Skeletal muscle tissue (tissue), 4 donors: ENCODE results near the gene B3GNT4. TPM values are rescaled to one million over a fixed set of nuclear protein-coding genes. Genes with fewer than 3 reads are reported as not detected.
A peak's percentile ranks its signal among the peaks of the same experiment; 100 is the strongest.
"Not testable (repeated sequence)": the region's sequence is repeated elsewhere in the genome, so short reads cannot be mapped to it uniquely, and the experiment has no call there.

Experiments
- H3K27ac ChIP-seq: one replicate; pipeline ENCODE4 v1.7.0; 2013; ENCODE audit warnings: mild to moderate bottlenecking, low read depth, low read length, inconsistent platforms
- H3K27me3 ChIP-seq, 3 donors: one replicate each; pipeline ENCODE4 v1.7.0; 2013; ENCODE audit warnings: low read length in 3 of 3; ENCODE audit not compliant: control insufficient read depth in 3 of 3, insufficient read depth in 3 of 3
- H3K36me3 ChIP-seq, 3 donors: one replicate each; pipeline ENCODE4 v1.7.0; 2013; ENCODE audit warnings: low read length in 3 of 3; ENCODE audit not compliant: control insufficient read depth in 3 of 3, insufficient read depth in 3 of 3
- H3K4me1 ChIP-seq, 3 donors: one replicate each; pipeline ENCODE4 v1.7.0; 2013; ENCODE audit warnings: low read length in 3 of 3, mild to moderate bottlenecking in 3 of 3; ENCODE audit not compliant: control insufficient read depth in 3 of 3, insufficient read depth in 3 of 3
- H3K4me3 ChIP-seq, 3 donors: one replicate each; pipeline ENCODE4 v1.7.0; 2013; ENCODE audit warnings: low read length in 3 of 3
- H3K9ac ChIP-seq, 3 donors: one replicate each; pipeline ENCODE4 v1.7.0; 2013; ENCODE audit warnings: low read length in 3 of 3, mild to moderate bottlenecking in 3 of 3, moderate library complexity in 2 of 3, low read depth in 1 of 3
- H3K9me3 ChIP-seq, 3 donors: one replicate each; pipeline ENCODE4 v1.7.0; 2013; ENCODE audit warnings: low read length in 3 of 3; ENCODE audit not compliant: control insufficient read depth in 3 of 3
- total RNA-seq: library from RNA; depleted of rRNA; stranded (reverse); fragments of >200 nt; gene quantifications from one replicate; pipeline ENCODE4 v1.2.3, GENCODE V29; 2014
- donor health status: Osteomylitis.

Gene B3GNT4
- total RNA-seq, 1 donor from 2014 or later = not detected

- Histone ChIP-seq H3K27ac (no peak overlapping the region), H3K9ac (no peak overlapping the region), H3K27me3 (no peaks in the 10 kb centered on the region), H3K4me1 (no peaks in the 10 kb centered on the region), H3K4me3 (no peak overlapping the region), H3K9me3 (no peaks in the 10 kb centered on the region), H3K36me3 (peaks cover 24 to 48% (median 37%) of the 10 kb centered on the region in 3 donors)
Measured at GRCh38 chr12:122235741-122236140, 32.2 kb downstream of the B3GNT4 start.

- Histone ChIP-seq H3K36me3 (peaks cover 20 to 35% (median 25%) of the 10 kb centered on the region in 3 donors), H3K4me1 (no peaks in the 10 kb centered on the region), H3K4me3 (no peak overlapping the region), H3K9ac (no peak overlapping the region), H3K27ac (no peak overlapping the region), H3K27me3 (no peaks in the 10 kb centered on the region), H3K9me3 (no peaks in the 10 kb centered on the region)
Measured at GRCh38 chr12:122238861-122239260, 35.4 kb downstream of the B3GNT4 start.

GRCh38 chr12:122243965-122244364 is 40.5 kb downstream of the B3GNT4 start:
- Histone ChIP-seq H3K27me3 (no peaks in the 10 kb centered on the region), H3K9me3 (no peaks in the 10 kb centered on the region), H3K36me3 (peaks cover 13 to 25% (median 18%) of the 10 kb centered on the region in 3 donors), H3K27ac (no peak overlapping the region), H3K4me3 (no peak overlapping the region), H3K9ac (no peak overlapping the region), H3K4me1 (no peaks in the 10 kb centered on the region)

GRCh38 chr12:122244565-122245371 is 41.3 kb downstream of the B3GNT4 start:
- Histone ChIP-seq H3K4me3 (no peak overlapping the region), H3K27ac (no peak overlapping the region), H3K27me3 (no peaks in the 10 kb centered on the region), H3K4me1 (peaks cover 0 to under 1% (median 0%) of the 10 kb centered on the region in 3 donors), H3K36me3 (peaks cover 13 to 31% (median 21%) of the 10 kb centered on the region in 3 donors), H3K9me3 (no peaks in the 10 kb centered on the region), H3K9ac (no peak overlapping the region)

GRCh38 chr12:122245553-122245952 is 42.0 kb downstream of the B3GNT4 start:
- Histone ChIP-seq H3K4me3 (no peak overlapping the region), H3K27ac (no peak overlapping the region)

DNA sequence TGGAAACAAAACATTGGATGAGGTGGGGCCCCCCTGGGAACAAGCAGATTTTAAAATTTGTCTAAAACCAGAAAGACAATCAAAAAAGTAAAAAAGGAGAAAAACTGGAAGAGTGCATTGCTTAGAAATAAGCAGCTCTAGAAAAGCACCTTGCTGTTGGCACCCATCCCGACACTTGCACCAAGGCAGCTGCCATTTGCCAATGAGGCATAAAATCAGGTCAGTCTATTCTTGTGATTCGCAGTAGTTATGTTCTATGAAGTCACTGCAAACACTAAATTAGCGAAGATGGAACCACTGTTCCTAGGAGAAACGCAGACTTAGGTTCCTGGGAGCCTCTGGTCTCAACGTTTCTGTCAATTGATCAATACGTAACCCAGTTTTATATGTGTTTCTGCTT is 46.5 kb downstream of the B3GNT4 start:
- peaks cover 4 to 19% (median 16%) of the 10 kb centered on the region in 3 donors for H3K36me3 ChIP-seq

More at GRCh38 chr12:122245553-122245952, 42.0 kb downstream of the B3GNT4 start:
- H3K9ac ChIP-seq = no peak overlapping the region
- peaks cover 0 to 7% (median 4%) of the 10 kb centered on the region in 3 donors for H3K4me1 ChIP-seq
- peaks cover 13 to 37% (median 25%) of the 10 kb centered on the region in 3 donors for H3K36me3 ChIP-seq
- no peaks in the 10 kb centered on the region for H3K27me3 ChIP-seq
- no peaks in the 10 kb centered on the region for H3K9me3 ChIP-seq

GRCh38 chr12:122250536-122250935 is 47.0 kb downstream of the B3GNT4 start:
- H3K9ac ChIP-seq = no peak overlapping the region
- peaks cover 0 to 7% (median 4%) of the 10 kb centered on the region in 3 donors for H3K4me1 ChIP-seq
- no peak overlapping the region for H3K4me3 ChIP-seq
- H3K9me3 ChIP-seq = no peaks in the 10 kb centered on the region
- peaks cover 4 to 19% (median 16%) of the 10 kb centered on the region in 3 donors for H3K36me3 ChIP-seq
- no peaks in the 10 kb centered on the region for H3K27me3 ChIP-seq
- no peak overlapping the region for H3K27ac ChIP-seq

More for the DNA sequence above, 46.5 kb downstream of the B3GNT4 start:
- H3K9ac ChIP-seq = peak overlapping the region in 1 of 3 donors; percentile 15
- no peak overlapping the region for H3K27ac ChIP-seq
- H3K9me3 ChIP-seq = no peaks in the 10 kb centered on the region
- H3K4me1 ChIP-seq = peaks cover 0 to 7% (median 4%) of the 10 kb centered on the region in 3 donors
- H3K4me3 ChIP-seq = no peak overlapping the region
- H3K27me3 ChIP-seq = no peaks in the 10 kb centered on the region

DNA sequence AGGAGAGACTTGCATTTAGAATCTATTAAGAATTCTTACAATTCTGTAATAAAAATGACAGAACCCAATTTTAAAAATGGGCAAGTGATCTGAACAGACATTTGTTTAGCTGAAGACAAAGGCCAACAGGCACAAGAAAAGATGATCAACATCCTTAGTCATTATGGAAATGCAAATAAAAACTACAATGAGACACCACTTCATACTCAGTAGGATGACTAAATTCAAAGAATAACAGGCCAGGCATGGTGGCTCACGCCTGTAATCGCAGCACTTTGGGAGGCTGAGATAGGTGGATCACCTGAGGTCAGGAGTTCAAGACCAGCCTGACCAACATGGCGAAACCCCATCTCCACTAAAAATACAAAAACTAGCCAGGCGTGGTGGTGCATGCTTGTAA is 55.0 kb downstream of the B3GNT4 start:
- H3K4me3 ChIP-seq, H3K9me3 ChIP-seq, H3K27ac ChIP-seq, H3K9ac ChIP-seq, H3K4me1 ChIP-seq, H3K27me3 ChIP-seq: not testable (repeated sequence)
- peaks cover 14 to 45% (median 40%) of the 10 kb centered on the region in 3 donors for H3K36me3 ChIP-seq
